Duodenal mucosa (tissue), 2 donors: Measurements from ENCODE around the gene KLKB1.
"Not testable (repeated sequence)": the region's sequence is repeated elsewhere in the genome, so short reads cannot be mapped to it uniquely, and the experiment has no call there.

Experiments used
- H3K27ac ChIP-seq: one replicate; pipeline ENCODE4 v1.7.0; 2013; ENCODE audit warnings: low read depth, low read length
- H3K27me3 ChIP-seq, 2 donors: one replicate each; pipeline ENCODE4 v1.7.0; 2013; ENCODE audit warnings: low read length in 2 of 2, control low read depth in 1 of 2; ENCODE audit not compliant: insufficient read depth in 2 of 2, control insufficient read depth in 1 of 2
- H3K36me3 ChIP-seq, 2 donors: one replicate each; pipeline ENCODE4 v1.7.0; 2013; ENCODE audit warnings: low read length in 2 of 2, control low read depth in 1 of 2; ENCODE audit not compliant: insufficient read depth in 2 of 2, control insufficient read depth in 1 of 2
- H3K4me1 ChIP-seq, 2 donors: one replicate each; pipeline ENCODE4 v1.7.0; 2013; ENCODE audit warnings: low read length in 2 of 2, control low read depth in 1 of 2; ENCODE audit not compliant: insufficient read depth in 2 of 2, control insufficient read depth in 1 of 2
- H3K4me3 ChIP-seq, 2 donors: one replicate each; pipeline ENCODE4 v1.7.0; 2013; ENCODE audit warnings: low read length in 2 of 2, low read depth in 1 of 2
- H3K9ac ChIP-seq, 2 donors: one replicate each; pipeline ENCODE4 v1.7.0; 2013; ENCODE audit warnings: low read length in 2 of 2, low read depth in 1 of 2
- H3K9me3 ChIP-seq, 2 donors: one replicate each; pipeline ENCODE4 v1.7.0; 2013; ENCODE audit warnings: low read length in 2 of 2, control low read depth in 1 of 2; ENCODE audit not compliant: control insufficient read depth in 1 of 2

KLKB1 gene

GRCh38 chr4:186244835-186245234 lies 17.5 kb downstream of the KLKB1 start:
- no peak overlapping the region for H3K4me3 ChIP-seq
- H3K27me3 ChIP-seq, result no peaks in the 10 kb centered on the region
- no peak overlapping the region for H3K9ac ChIP-seq
- H3K27ac ChIP-seq, result no peak overlapping the region
- H3K36me3 ChIP-seq, result no peaks in the 10 kb centered on the region
- no peaks in the 10 kb centered on the region for H3K4me1 ChIP-seq
- no peaks in the 10 kb centered on the region for H3K9me3 ChIP-seq

- not testable (repeated sequence) for H3K9ac ChIP-seq, H3K27ac ChIP-seq, H3K4me3 ChIP-seq, H3K27me3 ChIP-seq, H3K4me1 ChIP-seq, H3K9me3 ChIP-seq, H3K36me3 ChIP-seq
Observed at GRCh38 chr4:186247062-186247752, 19.9 kb downstream of the KLKB1 start.

- Histone ChIP-seq H3K9me3 (no peaks in the 10 kb centered on the region), H3K4me1 (no peaks in the 10 kb centered on the region), H3K27ac (no peak overlapping the region), H3K9ac (no peak overlapping the region), H3K36me3 (no peaks in the 10 kb centered on the region), H3K4me3 (no peak overlapping the region), H3K27me3 (no peaks in the 10 kb centered on the region)
Observed at GRCh38 chr4:186248643-186249042, 21.3 kb downstream of the KLKB1 start.

GRCh38 chr4:186249785-186250754 lies 22.8 kb downstream of the KLKB1 start:
- H3K9me3 ChIP-seq, result no peaks in the 10 kb centered on the region
- H3K36me3 ChIP-seq, result no peaks in the 10 kb centered on the region
- no peaks in the 10 kb centered on the region for H3K4me1 ChIP-seq
- no peak overlapping the region for H3K9ac ChIP-seq
- H3K27ac ChIP-seq, result no peak overlapping the region
- no peaks in the 10 kb centered on the region for H3K27me3 ChIP-seq
- no peak overlapping the region for H3K4me3 ChIP-seq

- Histone ChIP-seq H3K27ac (no peak overlapping the region), H3K9me3 (no peaks in the 10 kb centered on the region), H3K4me3 (no peak overlapping the region), H3K36me3 (no peaks in the 10 kb centered on the region), H3K27me3 (no peaks in the 10 kb centered on the region), H3K4me1 (no peaks in the 10 kb centered on the region), H3K9ac (no peak overlapping the region)
Observed at GRCh38 chr4:186250760-186251159, 23.5 kb downstream of the KLKB1 start.

- H3K9me3 ChIP-seq, result no peaks in the 10 kb centered on the region
- peaks cover 0 to 2% of the 10 kb centered on the region in 2 donors for H3K4me1 ChIP-seq
- no peak overlapping the region for H3K4me3 ChIP-seq
- H3K27me3 ChIP-seq, result no peaks in the 10 kb centered on the region
- no peak overlapping the region for H3K9ac ChIP-seq
- no peaks in the 10 kb centered on the region for H3K36me3 ChIP-seq
- H3K27ac ChIP-seq, result no peak overlapping the region
Observed at GRCh38 chr4:186255122-186255521, 27.8 kb downstream of the KLKB1 start.

- H3K9ac ChIP-seq, result no peak overlapping the region
- no peaks in the 10 kb centered on the region for H3K9me3 ChIP-seq
- no peaks in the 10 kb centered on the region for H3K36me3 ChIP-seq
- no peaks in the 10 kb centered on the region for H3K27me3 ChIP-seq
- no peak overlapping the region for H3K27ac ChIP-seq
- peaks cover 10 to 15% of the 10 kb centered on the region in 2 donors for H3K4me1 ChIP-seq
- no peak overlapping the region for H3K4me3 ChIP-seq
Observed at GRCh38 chr4:186258216-186258811, 31.0 kb downstream of the KLKB1 start.

GRCh38 chr4:186260117-186260503 lies 32.8 kb downstream of the KLKB1 start:
- Histone ChIP-seq H3K9ac (no peak overlapping the region), H3K4me1 (peaks cover 10 to 15% of the 10 kb centered on the region in 2 donors), H3K4me3 (no peak overlapping the region), H3K27me3 (no peaks in the 10 kb centered on the region), H3K9me3 (no peaks in the 10 kb centered on the region), H3K27ac (no peak overlapping the region), H3K36me3 (no peaks in the 10 kb centered on the region)

GRCh38 chr4:186260504-186261448 lies 33.5 kb downstream of the KLKB1 start:
- Histone ChIP-seq H3K4me3 (peak overlapping the region; percentile 32 to 54), H3K4me1 (peaks cover 10 to 15% of the 10 kb centered on the region in 2 donors), H3K9ac (peak overlapping the region; percentile 47 to 50), H3K36me3 (no peaks in the 10 kb centered on the region), H3K9me3 (no peaks in the 10 kb centered on the region), H3K27ac (peak overlapping the region; percentile 65), H3K27me3 (no peaks in the 10 kb centered on the region)
